ENCODE data around the gene BMP7.

Gene BMP7

GRCh38 chr20:57129303-57129702, 137.1 kb downstream of the BMP7 start:
- Histone ChIP-seq H2BK5ac (ENCODE audit: low read length) (no peak overlapping the region), H4K8ac (ENCODE audit: low read depth, low read length) (no peak overlapping the region)
- WGBS, 2 donors (ENCODE audit: extremely low coverage in 2 of 2, insufficient read length in 2 of 2, insufficient replicate concordance in 1 of 2) = no CpG with 5 or more reads among the region's 10 CpGs

GRCh38 chr20:57128044-57128757, 138.2 kb downstream of the BMP7 start:
- no peak overlapping the region for H2BK5ac ChIP-seq (ENCODE audit: low read length)
- H3K4me3 ChIP-seq (ENCODE audit: low read length in 2 of 2) = no peak overlapping the region
- H3K4me2 ChIP-seq (ENCODE audit: insufficient read depth, low read length, poor library complexity, severe bottlenecking) = no peak overlapping the region
- H4K91ac ChIP-seq (ENCODE audit: low read depth, low read length, poor library complexity) = no peak overlapping the region
- no peak overlapping the region for H2BK15ac ChIP-seq (ENCODE audit: low read length)
- H4K8ac ChIP-seq (ENCODE audit: low read depth, low read length) = no peak overlapping the region
- no peak overlapping the region for H3K14ac ChIP-seq (ENCODE audit: low read length)
- no peak overlapping the region for H2AFZ ChIP-seq (ENCODE audit: low read length)
- peak overlapping the region; percentile 20 for H3K18ac ChIP-seq (ENCODE audit: low read length)
- DNase-seq (ENCODE audit: low spot score) = no peak
- H3K27me3 ChIP-seq (ENCODE audit: control insufficient read depth in 3 of 3, insufficient read depth in 3 of 3, low read depth in 1 of 3, low read length in 3 of 3) = peaks cover 0 to 18% (median 0%) of the 10 kb centered on the region in 3 experiments
- H3K4me1 ChIP-seq (ENCODE audit: control insufficient read depth in 2 of 2, insufficient read depth in 1 of 2, low read depth in 1 of 2, low read length in 2 of 2) = peaks cover 0 to 17% of the 10 kb centered on the region in 2 donors
- H3K9me3 ChIP-seq (replicated peaks in 1 of 2; ENCODE audit: control insufficient read depth in 2 of 2, insufficient read depth in 1 of 2, low read depth in 1 of 2, low read length in 2 of 2) = no peaks in the 10 kb centered on the region
- no peak overlapping the region for H3K9ac ChIP-seq (ENCODE audit: low read depth, low read length, poor library complexity)
- no peak overlapping the region for H3K4ac ChIP-seq (ENCODE audit: low read length)
- no peak overlapping the region for H3K27ac ChIP-seq (replicated peaks; ENCODE audit: low read length)
- H3K36me3 ChIP-seq (replicated peaks in 1 of 2; ENCODE audit: control insufficient read depth in 2 of 2, insufficient read depth in 2 of 2, low read length in 2 of 2) = no peaks in the 10 kb centered on the region
- no peak overlapping the region for H2BK120ac ChIP-seq (ENCODE audit: low read depth, low read length)
- no peak overlapping the region for H3K23ac ChIP-seq (ENCODE audit: low read depth, low read length, poor library complexity)
- WGBS, 2 donors (ENCODE audit: extremely low coverage in 2 of 2, insufficient read length in 2 of 2, insufficient replicate concordance in 1 of 2) = no CpG with 5 or more reads among the region's 15 CpGs
- no peaks in the 10 kb centered on the region for H3K79me1 ChIP-seq (ENCODE audit: low read depth, low read length)
- H2AK5ac ChIP-seq (ENCODE audit: low read depth, low read length) = no peak overlapping the region
- no peak overlapping the region for H2BK12ac ChIP-seq (ENCODE audit: low read length)

More at GRCh38 chr20:57129303-57129702, 137.1 kb downstream of the BMP7 start:
- H3K4me1 ChIP-seq (ENCODE audit: control insufficient read depth in 2 of 2, insufficient read depth in 1 of 2, low read depth in 1 of 2, low read length in 2 of 2) = peaks cover 0 to 17% of the 10 kb centered on the region in 2 donors
- H3K4me3 ChIP-seq (ENCODE audit: low read length in 2 of 2) = no peak overlapping the region
- no peaks in the 10 kb centered on the region for H3K9me3 ChIP-seq (replicated peaks in 1 of 2; ENCODE audit: control insufficient read depth in 2 of 2, insufficient read depth in 1 of 2, low read depth in 1 of 2, low read length in 2 of 2)
- H3K18ac ChIP-seq (ENCODE audit: low read length) = no peak overlapping the region
- no peak overlapping the region for H2AK5ac ChIP-seq (ENCODE audit: low read depth, low read length)
- no peak overlapping the region for H3K27ac ChIP-seq (replicated peaks; ENCODE audit: low read length)
- H3K4ac ChIP-seq (ENCODE audit: low read length) = no peak overlapping the region
- H3K36me3 ChIP-seq (replicated peaks in 1 of 2; ENCODE audit: control insufficient read depth in 2 of 2, insufficient read depth in 2 of 2, low read length in 2 of 2) = no peaks in the 10 kb centered on the region
- H3K27me3 ChIP-seq (ENCODE audit: control insufficient read depth in 3 of 3, insufficient read depth in 3 of 3, low read depth in 1 of 3, low read length in 3 of 3) = peaks cover 0 to 18% (median 0%) of the 10 kb centered on the region in 3 experiments
- no peak overlapping the region for H3K9ac ChIP-seq (ENCODE audit: low read depth, low read length, poor library complexity)
- H3K79me1 ChIP-seq (ENCODE audit: low read depth, low read length) = no peaks in the 10 kb centered on the region
- H2BK120ac ChIP-seq (ENCODE audit: low read depth, low read length) = no peak overlapping the region
- H3K14ac ChIP-seq (ENCODE audit: low read length) = no peak overlapping the region
- no peak overlapping the region for H4K91ac ChIP-seq (ENCODE audit: low read depth, low read length, poor library complexity)
- no peak overlapping the region for H2BK15ac ChIP-seq (ENCODE audit: low read length)
- no peak for DNase-seq (ENCODE audit: low spot score)
- no peak overlapping the region for H3K4me2 ChIP-seq (ENCODE audit: insufficient read depth, low read length, poor library complexity, severe bottlenecking)
- H2AFZ ChIP-seq (ENCODE audit: low read length) = no peak overlapping the region
- H3K23ac ChIP-seq (ENCODE audit: low read depth, low read length, poor library complexity) = no peak overlapping the region
- H2BK12ac ChIP-seq (ENCODE audit: low read length) = no peak overlapping the region

- no peak overlapping the region for H2BK120ac ChIP-seq (ENCODE audit: low read depth, low read length)
- H3K9ac ChIP-seq (ENCODE audit: low read depth, low read length, poor library complexity) = no peak overlapping the region
- H2BK5ac ChIP-seq (ENCODE audit: low read length) = no peak overlapping the region
- H2AK5ac ChIP-seq (ENCODE audit: low read depth, low read length) = no peak overlapping the region
- H2AFZ ChIP-seq (ENCODE audit: low read length) = no peak overlapping the region
- no peak overlapping the region for H3K14ac ChIP-seq (ENCODE audit: low read length)
- no peak overlapping the region for H3K4me3 ChIP-seq (ENCODE audit: low read length in 2 of 2)
- no peak overlapping the region for H4K91ac ChIP-seq (ENCODE audit: low read depth, low read length, poor library complexity)
- H3K4ac ChIP-seq (ENCODE audit: low read length) = no peak overlapping the region
- no peak overlapping the region for H4K8ac ChIP-seq (ENCODE audit: low read depth, low read length)
- H3K36me3 ChIP-seq (replicated peaks in 1 of 2; ENCODE audit: control insufficient read depth in 2 of 2, insufficient read depth in 2 of 2, low read length in 2 of 2) = no peaks in the 10 kb centered on the region
- no peaks in the 10 kb centered on the region for H3K9me3 ChIP-seq (replicated peaks in 1 of 2; ENCODE audit: control insufficient read depth in 2 of 2, insufficient read depth in 1 of 2, low read depth in 1 of 2, low read length in 2 of 2)
- peaks cover 0 to 15% (median 0%) of the 10 kb centered on the region in 3 experiments for H3K27me3 ChIP-seq (ENCODE audit: control insufficient read depth in 3 of 3, insufficient read depth in 3 of 3, low read depth in 1 of 3, low read length in 3 of 3)
- no peak overlapping the region for H2BK15ac ChIP-seq (ENCODE audit: low read length)
- no peak overlapping the region for H3K4me2 ChIP-seq (ENCODE audit: insufficient read depth, low read length, poor library complexity, severe bottlenecking)
- H3K18ac ChIP-seq (ENCODE audit: low read length) = no peak overlapping the region
- peak overlapping the region; percentile 13 for H3K23ac ChIP-seq (ENCODE audit: low read depth, low read length, poor library complexity)
- H3K27ac ChIP-seq (replicated peaks; ENCODE audit: low read length) = no peak overlapping the region
- WGBS, 2 donors (ENCODE audit: extremely low coverage in 2 of 2, insufficient read length in 2 of 2, insufficient replicate concordance in 1 of 2) = no CpG with 5 or more reads among the region's 17 CpGs
- H2BK12ac ChIP-seq (ENCODE audit: low read length) = no peak overlapping the region
- no peaks in the 10 kb centered on the region for H3K79me1 ChIP-seq (ENCODE audit: low read depth, low read length)
- DNase-seq (ENCODE audit: low spot score) = no peak
- peaks cover 0 to 17% of the 10 kb centered on the region in 2 donors for H3K4me1 ChIP-seq (ENCODE audit: control insufficient read depth in 2 of 2, insufficient read depth in 1 of 2, low read depth in 1 of 2, low read length in 2 of 2)
These were observed 139.9 kb downstream of the BMP7 start for GRCh38 chr20:57126481-57127092.

- no peak for DNase-seq (ENCODE audit: low spot score)
- Histone ChIP-seq H4K91ac (ENCODE audit: low read depth, low read length, poor library complexity) (no peak overlapping the region), H2BK5ac (ENCODE audit: low read length) (no peak overlapping the region), H3K36me3 (replicated peaks in 1 of 2; ENCODE audit: control insufficient read depth in 2 of 2, insufficient read depth in 2 of 2, low read length in 2 of 2) (no peaks in the 10 kb centered on the region), H3K4me3 (ENCODE audit: low read length in 2 of 2) (no peak overlapping the region), H3K23ac (ENCODE audit: low read depth, low read length, poor library complexity) (no peak overlapping the region), H4K8ac (ENCODE audit: low read depth, low read length) (no peak overlapping the region), H3K4me2 (ENCODE audit: insufficient read depth, low read length, poor library complexity, severe bottlenecking) (no peak overlapping the region), H3K9ac (ENCODE audit: low read depth, low read length, poor library complexity) (no peak overlapping the region), H2BK120ac (ENCODE audit: low read depth, low read length) (no peak overlapping the region), H2BK12ac (ENCODE audit: low read length) (no peak overlapping the region), H2AFZ (ENCODE audit: low read length) (no peak overlapping the region), H3K27me3 (ENCODE audit: control insufficient read depth in 3 of 3, insufficient read depth in 3 of 3, low read depth in 1 of 3, low read length in 3 of 3) (peaks cover 0 to 10% (median 0%) of the 10 kb centered on the region in 3 experiments), H3K14ac (ENCODE audit: low read length) (no peak overlapping the region), H3K9me3 (replicated peaks in 1 of 2; ENCODE audit: control insufficient read depth in 2 of 2, insufficient read depth in 1 of 2, low read depth in 1 of 2, low read length in 2 of 2) (no peaks in the 10 kb centered on the region), H3K4ac (ENCODE audit: low read length) (no peak overlapping the region), H2BK15ac (ENCODE audit: low read length) (no peak overlapping the region), H3K27ac (replicated peaks; ENCODE audit: low read length) (no peak overlapping the region), H3K4me1 (ENCODE audit: control insufficient read depth in 2 of 2, insufficient read depth in 1 of 2, low read depth in 1 of 2, low read length in 2 of 2) (peaks cover 0 to 17% of the 10 kb centered on the region in 2 donors), H2AK5ac (ENCODE audit: low read depth, low read length) (no peak overlapping the region), H3K18ac (ENCODE audit: low read length) (no peak overlapping the region), H3K79me1 (ENCODE audit: low read depth, low read length) (no peaks in the 10 kb centered on the region)
- WGBS, 2 donors (ENCODE audit: extremely low coverage in 2 of 2, insufficient read length in 2 of 2, insufficient replicate concordance in 1 of 2) = no CpG with 5 or more reads among the region's 12 CpGs
These were observed 141.5 kb downstream of the BMP7 start for GRCh38 chr20:57124800-57125517.

Measured in neuronal stem cell (in vitro differentiated cells).